Gastrocnemius medialis (tissue), 4 donors: ENCODE measurements around the gene RMND5B. TPM values are rescaled to one million over a fixed set of nuclear protein-coding genes. Genes with fewer than 3 reads are reported as not detected.
"Not testable (repeated sequence)": the region's sequence is repeated elsewhere in the genome, so short reads cannot be mapped to it uniquely, and the experiment has no call there.

Source experiments
- ATAC-seq, 2 donors: fragments of 150-250 bp; one replicate each; pipeline ENCODE4 v1.9.1; 2016
- DNase-seq, 2 donors: peaks; one replicate each; pipeline ENCODE4 v3.0.0-alpha.2; 2019
- H3K27ac ChIP-seq, 4 donors: fragments of 200-600 bp; sonication (generic); 1 replicate in 1 of 4; 2 replicates in 3 of 4; pipeline ENCODE4 v1.5.1; 2016 to 2018; ENCODE audit warnings: mild to moderate bottlenecking in 2 of 4, moderate library complexity in 1 of 4
- H3K27me3 ChIP-seq, 3 donors: fragments of 200-600 bp; sonication (generic) in 2 of 3; 1 replicate in 1 of 3; 2 replicates in 2 of 3; pipeline versions ENCODE4 v1.5.1 to v1.6.0; 2016 to 2019; ENCODE audit warnings: mild to moderate bottlenecking in 1 of 3, moderate library complexity in 1 of 3
- H3K36me3 ChIP-seq, 2 donors: fragments of 200-600 bp; sonication (generic) in 1 of 2; one replicate each; pipeline ENCODE4 v1.5.1; 2017 to 2018
- H3K4me1 ChIP-seq, 2 donors: fragments of 200-600 bp; sonication (generic) in 1 of 2; one replicate each; pipeline ENCODE4 v1.5.1; 2016 to 2017; ENCODE audit warnings: mild to moderate bottlenecking in 2 of 2
- H3K4me3 ChIP-seq, 4 donors: fragments of 200-600 bp; sonication (generic) in 3 of 4; 1 replicate in 1 of 4; 2 replicates in 3 of 4; pipeline ENCODE4 v1.5.1; 2016 to 2019; ENCODE audit warnings: mild to moderate bottlenecking in 2 of 4
- H3K9me3 ChIP-seq, 3 donors: fragments of 200-600 bp; sonication (generic) in 2 of 3; 1 replicate in 1 of 3; 2 replicates in 2 of 3; pipeline ENCODE4 v1.5.1; 2016 to 2019
- CTCF ChIP-seq, 5 experiments: fragments of 450-650 bp in 3 of 5; fragments of 200-600 bp in 2 of 5; sonication (generic) in 2 of 5; IDR thresholded peaks in 4 of 5; conservative IDR thresholded peaks in 1 of 5; 1 replicate in 4 of 5; 2 replicates in 1 of 5; pipeline ENCODE4 v1.5.1; 2016 to 2019; ENCODE audit warnings: antibody characterized with exemption in 5 of 5, mild to moderate bottlenecking in 3 of 5, moderate library complexity in 3 of 5
- POLR2A ChIP-seq, 2 donors: fragments of 450-650 bp; IDR thresholded peaks; one replicate each; pipeline ENCODE4 v1.6.1; 2017; ENCODE audit warnings: antibody characterized with exemption in 2 of 2, mild to moderate bottlenecking in 2 of 2, moderate library complexity in 2 of 2
- in situ Hi-C, 4 donors: fragments of 200-750 bp; cut with MboI; loops; one replicate each; pipeline versions ENCODE4 v1.15.0 to v1.8.0; 2017; ENCODE audit warnings: low sequenced_read_pairs in 4 of 4
- intact Hi-C: fragments of 100-400 bp; cut with DNase I; formaldehyde crosslinking; loops from one replicate; pipeline ENCODE4 v1.15.1; 2023; ENCODE audit warnings: low total_unique reads
- total RNA-seq, 4 donors: library from RNA; depleted of rRNA; stranded (reverse); fragments of >200 nt; gene quantifications; one replicate each; pipeline versions ENCODE4 v1.1.0 to v1.2.3, GENCODE V29; 2016

Gene RMND5B
- total RNA-seq, 4 donors from 2014 or later: 24.0 to 55.9 (median 44.2) TPM

GRCh38 chr5:178086266-178086665 is 44.5 kb upstream of the RMND5B start:
- Histone ChIP-seq H3K27me3 (peaks cover 0 to 6% (median 3%) of the 10 kb centered on the region in 3 donors), H3K9me3 (no peaks in the 10 kb centered on the region), H3K4me1 (no peaks in the 10 kb centered on the region), H3K36me3 (no peaks in the 10 kb centered on the region), H3K27ac (no peak overlapping the region), H3K4me3 (no peak overlapping the region)
- ATAC-seq (no peak), DNase-seq (no peak)
- TF ChIP-seq CTCF (IDR thresholded peaks at IDR 0.05 in 4 of 5, conservative IDR thresholded peaks at IDR 0.05 in 1 of 5): no peak
- no peak for TF ChIP-seq POLR2A (IDR thresholded peaks at IDR 0.05)
- in situ Hi-C loops: no loop called here
- intact Hi-C loops: no loop called here

- ATAC-seq, in situ Hi-C loops, H3K4me1 ChIP-seq, intact Hi-C loops, H3K27me3 ChIP-seq, H3K4me3 ChIP-seq, H3K9me3 ChIP-seq, DNase-seq, H3K36me3 ChIP-seq, H3K27ac ChIP-seq: not testable (repeated sequence)
Measured at GRCh38 chr5:178087199-178087598, 43.6 kb upstream of the RMND5B start.

GRCh38 chr5:178090856-178091255 is 40.0 kb upstream of the RMND5B start:
- no peak for ATAC-seq
- Histone ChIP-seq H3K27ac (no peak overlapping the region), H3K4me1 (no peaks in the 10 kb centered on the region), H3K9me3 (no peaks in the 10 kb centered on the region), H3K4me3 (no peak overlapping the region), H3K36me3 (no peaks in the 10 kb centered on the region), H3K27me3 (peaks cover 0 to 6% (median 3%) of the 10 kb centered on the region in 3 donors)
- no peak for DNase-seq
- TF ChIP-seq POLR2A (IDR thresholded peaks at IDR 0.05): no peak
- no peak for TF ChIP-seq CTCF (IDR thresholded peaks at IDR 0.05 in 4 of 5, conservative IDR thresholded peaks at IDR 0.05 in 1 of 5)
- intact Hi-C loops: no loop called here
- in situ Hi-C loops: no loop called here

- in situ Hi-C loops: no loop called here
- Histone ChIP-seq H3K4me3 (no peak overlapping the region), H3K27ac (no peak overlapping the region), H3K36me3 (no peaks in the 10 kb centered on the region), H3K9me3 (no peaks in the 10 kb centered on the region), H3K4me1 (no peaks in the 10 kb centered on the region), H3K27me3 (peaks cover 0 to 3% (median 0%) of the 10 kb centered on the region in 3 donors)
- DNase-seq (no peak), ATAC-seq (no peak)
- TF ChIP-seq POLR2A (IDR thresholded peaks at IDR 0.05) (no peak), CTCF (IDR thresholded peaks at IDR 0.05 in 4 of 5, conservative IDR thresholded peaks at IDR 0.05 in 1 of 5) (no peak)
- intact Hi-C loops: no loop called here
Measured at GRCh38 chr5:178093134-178093533, 37.7 kb upstream of the RMND5B start.

GRCh38 chr5:178094345-178094744 is 36.5 kb upstream of the RMND5B start:
- Histone ChIP-seq H3K4me1 (no peaks in the 10 kb centered on the region), H3K27me3 (no peaks in the 10 kb centered on the region), H3K36me3 (no peaks in the 10 kb centered on the region), H3K27ac (no peak overlapping the region), H3K9me3 (no peaks in the 10 kb centered on the region), H3K4me3 (no peak overlapping the region)
- in situ Hi-C loops: no loop called here
- ATAC-seq: no peak
- no peak for TF ChIP-seq POLR2A (IDR thresholded peaks at IDR 0.05)
- no peak for TF ChIP-seq CTCF (IDR thresholded peaks at IDR 0.05 in 4 of 5, conservative IDR thresholded peaks at IDR 0.05 in 1 of 5)
- DNase-seq: no peak
- intact Hi-C loops: no loop called here
